ENCODE data around the gene PLA2G4B.

Gene PLA2G4B

GRCh38 chr15:41822471-41822870, 16.2 kb upstream of the PLA2G4B start:
- no peak overlapping the region for H3K4me3 ChIP-seq (ENCODE audit: low read depth, low read length)
- TF ChIP-seq CTCF (IDR thresholded peaks at IDR 0.05; ENCODE audit: borderline replicate concordance, insufficient read depth, low read depth, low read length) = no peak

DNA sequence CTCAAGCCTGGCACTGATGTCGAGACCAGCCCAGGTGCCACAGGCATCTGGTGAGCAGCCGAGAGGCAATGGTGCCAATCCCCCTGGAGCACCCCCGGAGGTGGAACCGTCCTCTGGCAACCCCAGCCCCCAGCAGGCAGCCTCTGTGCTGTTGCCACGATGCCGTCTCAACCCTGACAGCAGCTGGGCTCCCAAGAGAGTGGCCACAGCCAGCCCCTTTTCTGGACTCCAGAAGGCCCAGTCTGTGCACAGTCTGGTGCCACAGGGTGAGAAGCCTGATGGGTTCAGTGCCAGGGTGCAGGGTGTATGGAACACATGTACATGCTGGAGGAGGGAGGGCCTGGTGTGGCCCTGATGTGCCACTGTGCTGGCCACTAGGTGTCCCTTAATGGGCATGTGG, 15.7 kb upstream of the PLA2G4B start:
- TF ChIP-seq CTCF (IDR thresholded peaks at IDR 0.05; ENCODE audit: borderline replicate concordance, insufficient read depth, low read depth, low read length) = no peak
- H3K4me3 ChIP-seq (ENCODE audit: low read depth, low read length) = no peak overlapping the region

DNA sequence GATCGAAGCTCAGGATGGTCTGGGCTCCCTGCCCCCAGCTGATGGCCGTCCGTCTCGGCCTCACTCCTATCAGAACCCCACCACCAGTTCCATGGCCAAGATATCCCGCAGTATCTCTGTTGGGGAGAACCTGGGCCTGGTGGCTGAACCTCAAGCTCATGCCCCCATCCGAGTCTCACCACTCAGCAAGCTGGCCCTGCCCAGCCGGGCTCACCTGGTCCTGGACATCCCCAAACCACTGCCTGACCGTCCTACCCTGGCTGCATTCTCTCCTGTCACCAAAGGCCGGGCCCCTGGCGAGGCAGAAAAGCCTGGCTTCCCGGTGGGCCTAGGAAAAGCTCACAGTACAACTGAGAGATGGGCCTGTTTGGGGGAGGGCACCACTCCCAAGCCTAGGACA, 15.1 kb upstream of the PLA2G4B start:
- no peak for TF ChIP-seq CTCF (IDR thresholded peaks at IDR 0.05; ENCODE audit: borderline replicate concordance, insufficient read depth, low read depth, low read length)
- no peak overlapping the region for H3K4me3 ChIP-seq (ENCODE audit: low read depth, low read length)

GRCh38 chr15:41824062-41824745, 14.4 kb upstream of the PLA2G4B start:
- TF ChIP-seq CTCF (IDR thresholded peaks at IDR 0.05; ENCODE audit: borderline replicate concordance, insufficient read depth, low read depth, low read length) = no peak
- H3K4me3 ChIP-seq (ENCODE audit: low read depth, low read length) = no peak overlapping the region

DNA sequence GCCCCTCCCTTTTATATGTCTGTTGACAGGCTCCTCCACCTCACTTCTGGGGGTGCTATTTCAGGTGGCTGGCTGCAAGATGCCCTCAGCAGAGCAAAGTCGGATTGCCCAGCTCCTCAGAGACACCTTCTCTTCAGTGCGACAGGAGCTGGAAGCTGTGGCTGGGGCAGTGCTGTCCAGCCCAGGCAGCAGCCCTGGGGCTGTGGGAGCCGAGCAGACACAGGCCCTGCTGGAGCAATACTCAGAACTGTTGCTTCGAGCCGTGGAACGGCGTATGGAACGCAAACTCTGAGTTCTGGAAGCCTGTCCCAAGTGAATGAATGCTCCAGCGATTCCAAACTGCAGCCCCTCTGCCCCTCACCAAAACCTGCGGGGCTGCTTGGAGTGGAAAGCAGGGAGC, 13.5 kb upstream of the PLA2G4B start:
- H3K4me3 ChIP-seq (ENCODE audit: low read depth, low read length) = no peak overlapping the region
- no peak for TF ChIP-seq CTCF (IDR thresholded peaks at IDR 0.05; ENCODE audit: borderline replicate concordance, insufficient read depth, low read depth, low read length)

- no peak overlapping the region for H3K4me3 ChIP-seq (ENCODE audit: low read depth, low read length)
- no peak for TF ChIP-seq CTCF (IDR thresholded peaks at IDR 0.05; ENCODE audit: borderline replicate concordance, insufficient read depth, low read depth, low read length)
Measured at GRCh38 chr15:41825572-41826535, 12.8 kb upstream of the PLA2G4B start.
